Loucy (cell line): Measurements from ENCODE around the gene OR52A5.

Source experiments
- CTCF ChIP-seq: fragments of 200-600 bp; sonication (generic); conservative IDR thresholded peaks from 2 replicates; pipeline ENCODE4 v1.5.1; 2014; ENCODE audit warnings: mild to moderate bottlenecking, antibody characterized with exemption, low read length
- EZH2phosphoT487 ChIP-seq: fragments of 200-600 bp; IDR thresholded peaks from 2 replicates; pipeline ENCODE4 v1.6.1; 2018; ENCODE audit warnings: antibody characterized with exemption, mild to moderate bottlenecking, moderate library complexity, borderline replicate concordance

- TF ChIP-seq EZH2phosphoT487 = no peak
- TF ChIP-seq CTCF = no peak
Measured at GRCh38 chr11:5088556-5088955, 49.6 kb downstream of the OR52A5 start.
